Fibroblast of the aortic adventitia (primary cell): ENCODE results near the gene WSB1. TPM values are rescaled to one million over a fixed set of nuclear protein-coding genes. Genes with fewer than 3 reads are reported as not detected.
A peak's percentile ranks its signal among the peaks of the same experiment; 100 is the strongest.

Source experiments
- DNase-seq: peaks from one replicate; pipeline ENCODE4 v3.0.0-alpha.2; 2010; ENCODE audit warnings: low read depth
- H3K4me3 ChIP-seq: 2 replicates; pipeline ENCODE4 v1.5.1; 2011; ENCODE audit warnings: low read depth, mild to moderate bottlenecking, control low read depth, low read length, moderate library complexity
- total RNA-seq: library from RNA; depleted of rRNA; stranded (reverse); fragments of >200 nt; gene quantifications from 2 replicates; pipeline ENCODE4 v1.2.3, GENCODE V29; 2012; ENCODE audit warnings: low replicate concordance
- TF ChIP-seq, protein P1 (sequence below): IDR thresholded peaks from 2 replicates; pipeline ENCODE4 v1.5.1; 2011; ENCODE audit warnings: mild to moderate bottlenecking, low read length, control low read depth, inconsistent platforms; ENCODE audit not compliant: insufficient read depth

WSB1 gene
- total RNA-seq, 1 donor = 99.0 TPM

DNA sequence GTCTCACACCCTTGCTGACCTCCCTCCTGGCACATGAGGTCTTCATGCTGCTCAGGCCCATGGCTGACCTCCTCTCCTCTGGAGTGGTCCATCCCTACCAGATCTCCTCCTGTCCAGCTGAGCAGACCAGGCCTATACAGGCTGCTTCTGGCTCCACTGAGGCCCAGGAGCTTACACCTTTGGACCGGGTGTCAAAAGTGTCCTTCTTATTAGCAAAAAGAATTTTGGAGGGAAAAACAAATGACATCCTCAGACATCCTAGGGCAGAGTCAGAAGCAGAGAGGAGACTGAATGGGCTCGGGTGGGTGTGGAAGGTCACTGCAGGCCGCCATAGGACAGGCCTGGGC lies 38.1 kb downstream of the WSB1 start:
- no peak for DNase-seq
- TF ChIP-seq, protein P1, sequence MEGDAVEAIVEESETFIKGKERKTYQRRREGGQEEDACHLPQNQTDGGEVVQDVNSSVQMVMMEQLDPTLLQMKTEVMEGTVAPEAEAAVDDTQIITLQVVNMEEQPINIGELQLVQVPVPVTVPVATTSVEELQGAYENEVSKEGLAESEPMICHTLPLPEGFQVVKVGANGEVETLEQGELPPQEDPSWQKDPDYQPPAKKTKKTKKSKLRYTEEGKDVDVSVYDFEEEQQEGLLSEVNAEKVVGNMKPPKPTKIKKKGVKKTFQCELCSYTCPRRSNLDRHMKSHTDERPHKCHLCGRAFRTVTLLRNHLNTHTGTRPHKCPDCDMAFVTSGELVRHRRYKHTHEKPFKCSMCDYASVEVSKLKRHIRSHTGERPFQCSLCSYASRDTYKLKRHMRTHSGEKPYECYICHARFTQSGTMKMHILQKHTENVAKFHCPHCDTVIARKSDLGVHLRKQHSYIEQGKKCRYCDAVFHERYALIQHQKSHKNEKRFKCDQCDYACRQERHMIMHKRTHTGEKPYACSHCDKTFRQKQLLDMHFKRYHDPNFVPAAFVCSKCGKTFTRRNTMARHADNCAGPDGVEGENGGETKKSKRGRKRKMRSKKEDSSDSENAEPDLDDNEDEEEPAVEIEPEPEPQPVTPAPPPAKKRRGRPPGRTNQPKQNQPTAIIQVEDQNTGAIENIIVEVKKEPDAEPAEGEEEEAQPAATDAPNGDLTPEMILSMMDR = no peak
- H3K4me3 ChIP-seq = no peak overlapping the region

DNA sequence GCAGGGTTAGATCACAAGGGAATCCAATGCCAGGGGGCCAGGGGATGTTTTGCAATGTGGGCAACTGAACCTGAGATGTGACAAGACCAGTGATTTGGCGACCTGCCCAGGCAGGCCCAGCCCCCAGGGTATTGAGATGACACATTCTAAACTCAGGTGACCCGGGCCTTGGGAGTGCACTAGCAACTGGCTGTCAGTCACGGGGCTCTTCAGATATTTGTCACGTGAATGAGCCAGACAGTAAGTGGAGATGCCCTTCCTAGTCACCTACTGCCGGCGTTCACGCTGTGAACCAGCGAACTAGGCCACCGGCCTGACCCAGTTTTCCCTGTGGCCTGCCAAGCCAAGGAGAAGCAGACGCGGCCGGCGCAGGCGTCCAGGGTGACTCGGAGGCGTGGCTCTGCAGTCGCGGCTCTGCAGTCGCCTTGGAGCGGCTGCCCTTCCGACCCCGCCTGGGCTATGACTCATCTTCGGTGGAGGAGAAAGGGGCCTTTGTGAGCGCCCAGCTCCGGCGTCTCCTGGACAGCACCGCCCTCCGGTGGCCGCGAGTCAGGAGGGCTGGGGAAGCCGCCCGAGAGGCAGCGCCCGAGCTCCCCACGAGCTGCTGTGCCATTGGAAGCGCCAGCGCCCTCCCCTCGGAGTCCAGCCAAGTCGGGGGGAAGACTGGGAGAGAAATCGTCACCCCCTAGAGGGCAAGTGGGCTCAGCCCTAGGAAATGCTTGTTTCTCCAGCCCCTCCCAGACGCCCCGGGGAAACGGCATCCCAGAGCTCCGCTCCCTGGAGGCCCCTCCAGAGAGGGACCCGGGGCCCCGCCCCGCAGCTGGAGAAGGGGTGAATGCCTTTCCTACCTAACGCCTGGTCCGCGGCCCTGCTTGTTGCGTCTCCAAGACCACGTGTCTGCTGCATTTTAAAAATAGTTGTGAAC lies 38.8 kb downstream of the WSB1 start:
- H3K4me3 ChIP-seq = peak overlapping the region; percentile 64
- DNase-seq = peak; percentile 95
- TF ChIP-seq, protein P1 = peak; percentile 75

DNA sequence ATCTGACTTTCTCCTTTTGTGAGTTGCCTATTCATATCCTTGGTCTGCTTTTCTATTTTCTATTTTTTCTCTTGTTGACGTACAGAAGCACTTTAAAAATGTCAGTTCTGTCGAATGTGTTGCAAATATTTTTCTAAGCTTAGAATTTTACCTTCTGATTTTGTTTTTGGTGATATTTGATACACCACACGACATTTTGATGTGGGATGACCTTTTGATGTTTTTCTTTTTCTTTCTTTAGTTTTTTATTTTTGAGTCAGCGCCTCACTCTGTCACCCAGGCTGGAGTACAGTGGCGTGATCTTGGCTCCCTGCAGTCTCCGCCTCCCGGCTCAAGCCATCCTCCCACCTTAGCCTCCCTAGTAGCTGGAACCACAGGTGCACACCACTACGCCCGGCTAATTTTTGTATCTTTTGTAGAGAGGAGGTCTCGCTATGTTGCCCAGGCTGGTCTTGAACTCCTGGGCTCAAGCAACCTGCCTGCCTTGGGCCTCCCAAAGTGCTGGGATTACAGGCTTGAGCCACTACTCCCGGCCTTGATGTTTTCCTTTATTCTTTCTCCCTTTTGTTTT lies 39.6 kb downstream of the WSB1 start:
- H3K4me3 ChIP-seq = peak overlapping the region; percentile 64
- TF ChIP-seq, protein P1 = no peak
- DNase-seq = no peak

DNA sequence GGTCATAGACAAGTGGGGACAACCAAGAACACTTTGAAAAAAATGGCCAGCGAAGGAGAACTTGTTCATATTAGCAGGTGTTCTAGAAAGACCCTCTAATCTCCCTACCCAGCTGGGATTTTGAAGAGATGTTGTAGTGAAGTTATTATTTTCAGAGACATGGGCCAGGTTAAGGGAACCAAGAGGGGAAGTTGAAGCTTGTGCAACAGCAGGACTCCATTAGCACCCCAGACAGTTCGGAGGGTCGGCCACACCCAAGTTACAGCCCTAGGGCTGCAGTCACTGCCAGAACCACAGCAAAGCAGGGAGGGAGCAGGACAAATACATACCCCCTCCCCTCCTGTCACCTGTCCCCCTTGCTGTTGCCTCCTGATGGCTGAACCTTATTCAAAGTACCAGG lies 42.3 kb downstream of the WSB1 start:
- TF ChIP-seq, protein P1 = no peak
- no peak overlapping the region for H3K4me3 ChIP-seq
- no peak for DNase-seq

DNA sequence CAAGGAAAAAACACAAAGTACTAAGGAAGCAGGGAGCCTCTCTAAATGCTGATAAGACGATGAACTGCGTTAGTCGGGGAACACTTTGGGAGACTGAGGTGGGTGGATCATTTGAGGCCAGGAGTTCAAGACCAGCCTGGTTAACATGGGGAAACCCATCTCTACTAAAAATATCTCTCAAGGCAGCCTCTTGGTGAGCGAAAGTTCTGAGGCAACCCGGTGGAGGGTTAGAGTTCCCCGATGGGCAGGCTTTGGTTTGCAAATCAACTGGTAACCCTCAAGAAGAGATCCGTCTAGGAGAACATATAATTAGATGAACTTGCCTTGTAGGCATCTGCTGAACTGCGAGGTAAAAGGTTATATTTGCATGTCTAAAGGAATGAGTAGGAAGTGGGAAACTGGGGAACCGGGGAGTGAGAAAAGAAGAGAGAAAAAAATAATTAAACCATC lies 44.6 kb downstream of the WSB1 start:
- TF ChIP-seq, protein P1 = no peak
- no peak overlapping the region for H3K4me3 ChIP-seq
- DNase-seq = no peak

DNA sequence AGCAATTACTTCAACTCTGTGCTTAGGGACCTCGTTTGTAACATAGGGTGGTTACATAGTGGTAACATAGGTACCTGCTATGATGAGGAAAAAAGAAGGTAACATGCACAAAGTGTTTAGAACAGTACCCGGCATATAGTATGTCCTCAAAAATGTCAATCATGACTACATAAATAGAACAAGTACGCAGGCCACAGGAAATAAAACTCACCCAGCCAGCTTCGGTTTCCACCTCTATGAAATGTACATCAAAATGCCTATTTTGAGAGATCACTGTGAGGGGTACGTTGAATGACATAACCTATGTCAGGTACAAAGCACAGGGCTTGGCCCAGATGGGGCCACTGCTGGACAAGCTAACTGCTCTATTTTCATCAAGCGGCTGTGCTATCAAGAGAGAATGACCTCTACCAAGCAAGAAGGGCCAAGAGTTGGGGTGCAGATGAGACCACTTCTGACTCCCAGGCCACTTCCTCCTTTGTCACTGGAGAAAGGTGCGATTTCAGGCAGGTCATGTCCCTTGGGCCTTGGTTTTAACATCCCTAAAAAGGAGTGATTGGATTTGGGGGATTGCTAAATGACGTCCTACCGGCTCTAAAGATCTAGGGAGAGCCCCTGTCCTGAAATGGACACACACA lies 45.4 kb downstream of the WSB1 start:
- TF ChIP-seq, protein P1 = no peak

More for the DNA sequence above, 45.4 kb downstream of the WSB1 start:
- no peak for DNase-seq
- H3K4me3 ChIP-seq = no peak overlapping the region
